D721Med (cell line): Measurements from ENCODE around the gene RAMP3.

ENCODE experiments used
- DNase-seq: peaks from one replicate; pipeline ENCODE4 v3.0.0; 2011; ENCODE audit warnings: low spot score; ENCODE audit not compliant: insufficient read length
- FAIRE-seq: peaks from 2 replicates; lab custom pipeline; 2011; peaks lifted over from hg19 to GRCh38; lab: Jason Lieb, UNC
- TF ChIP-seq, protein P1 (sequence below): IDR thresholded peaks from 2 replicates; pipeline ENCODE4 v1.5.1; 2012; ENCODE audit warnings: mild to moderate bottlenecking, control low read depth; ENCODE audit not compliant: insufficient read depth; ENCODE audit errors: missing control alignments

Gene RAMP3

DNA sequence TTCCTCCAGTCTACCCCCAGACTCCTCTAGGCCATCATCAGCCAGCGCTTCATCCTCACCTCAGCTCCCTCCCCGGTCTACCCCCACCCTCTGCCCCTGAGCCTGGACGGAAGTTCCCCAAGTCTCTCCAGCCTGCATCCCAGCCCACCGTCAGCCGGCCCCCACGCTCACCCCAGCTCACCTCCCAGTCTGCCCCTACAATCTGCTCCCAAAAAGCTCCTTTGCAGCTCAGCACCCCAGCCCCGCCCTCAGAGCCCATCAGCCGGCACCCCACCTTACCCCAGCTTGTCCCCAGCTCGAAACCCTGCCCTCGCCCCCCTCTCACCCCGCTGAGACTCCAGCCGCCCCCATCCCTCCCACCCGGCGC lies 322 bp upstream of the RAMP3 start:
- TF ChIP-seq, protein P1, sequence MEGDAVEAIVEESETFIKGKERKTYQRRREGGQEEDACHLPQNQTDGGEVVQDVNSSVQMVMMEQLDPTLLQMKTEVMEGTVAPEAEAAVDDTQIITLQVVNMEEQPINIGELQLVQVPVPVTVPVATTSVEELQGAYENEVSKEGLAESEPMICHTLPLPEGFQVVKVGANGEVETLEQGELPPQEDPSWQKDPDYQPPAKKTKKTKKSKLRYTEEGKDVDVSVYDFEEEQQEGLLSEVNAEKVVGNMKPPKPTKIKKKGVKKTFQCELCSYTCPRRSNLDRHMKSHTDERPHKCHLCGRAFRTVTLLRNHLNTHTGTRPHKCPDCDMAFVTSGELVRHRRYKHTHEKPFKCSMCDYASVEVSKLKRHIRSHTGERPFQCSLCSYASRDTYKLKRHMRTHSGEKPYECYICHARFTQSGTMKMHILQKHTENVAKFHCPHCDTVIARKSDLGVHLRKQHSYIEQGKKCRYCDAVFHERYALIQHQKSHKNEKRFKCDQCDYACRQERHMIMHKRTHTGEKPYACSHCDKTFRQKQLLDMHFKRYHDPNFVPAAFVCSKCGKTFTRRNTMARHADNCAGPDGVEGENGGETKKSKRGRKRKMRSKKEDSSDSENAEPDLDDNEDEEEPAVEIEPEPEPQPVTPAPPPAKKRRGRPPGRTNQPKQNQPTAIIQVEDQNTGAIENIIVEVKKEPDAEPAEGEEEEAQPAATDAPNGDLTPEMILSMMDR, result no peak
- FAIRE-seq, result no peak
- DNase-seq, result no peak

DNA sequence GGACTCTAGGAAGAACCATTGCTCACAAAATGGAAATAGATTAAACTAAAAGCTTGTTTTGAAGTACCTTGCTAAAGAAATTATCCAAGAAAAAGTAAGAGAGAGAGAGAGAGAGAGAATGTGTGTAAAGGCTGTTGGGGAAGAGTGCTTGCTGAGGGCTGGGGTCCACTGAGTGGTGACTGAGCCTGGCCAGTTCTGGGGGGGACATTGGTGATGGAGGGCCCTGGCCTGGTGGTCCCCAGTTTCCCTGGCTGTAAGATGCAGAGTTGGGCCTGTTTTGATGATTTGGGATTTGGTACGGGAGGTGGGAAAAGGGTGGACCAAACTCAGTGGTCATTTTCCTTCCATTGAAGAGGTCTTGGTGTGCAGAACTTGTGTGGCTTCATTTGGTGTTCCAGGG lies 880 bp downstream of the RAMP3 start:
- no peak for FAIRE-seq
- TF ChIP-seq, protein P1, result no peak

DNA sequence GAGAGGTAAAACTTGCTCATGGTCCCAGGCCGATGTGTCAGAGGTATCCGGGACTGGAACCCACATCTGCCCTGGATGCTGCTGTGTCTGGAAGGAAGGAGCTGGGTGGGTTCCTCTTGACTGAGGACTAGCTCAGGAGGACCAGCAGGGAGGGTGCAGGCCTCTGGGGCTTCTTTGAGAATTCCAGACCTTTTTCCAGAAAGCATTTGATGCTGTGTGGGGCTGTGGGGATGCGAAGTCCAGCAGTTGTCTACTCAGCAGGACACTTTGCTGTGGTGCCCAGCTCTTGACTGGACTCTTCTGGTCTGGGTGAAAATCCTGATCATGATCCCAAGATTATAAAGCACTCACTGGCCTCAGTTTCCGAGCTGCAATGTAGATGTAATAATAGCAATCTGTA lies 1.7 kb downstream of the RAMP3 start:
- no peak for FAIRE-seq
- no peak for DNase-seq
- TF ChIP-seq, protein P1, result no peak

More for the DNA sequence above, 880 bp downstream of the RAMP3 start:
- no peak for DNase-seq

DNA sequence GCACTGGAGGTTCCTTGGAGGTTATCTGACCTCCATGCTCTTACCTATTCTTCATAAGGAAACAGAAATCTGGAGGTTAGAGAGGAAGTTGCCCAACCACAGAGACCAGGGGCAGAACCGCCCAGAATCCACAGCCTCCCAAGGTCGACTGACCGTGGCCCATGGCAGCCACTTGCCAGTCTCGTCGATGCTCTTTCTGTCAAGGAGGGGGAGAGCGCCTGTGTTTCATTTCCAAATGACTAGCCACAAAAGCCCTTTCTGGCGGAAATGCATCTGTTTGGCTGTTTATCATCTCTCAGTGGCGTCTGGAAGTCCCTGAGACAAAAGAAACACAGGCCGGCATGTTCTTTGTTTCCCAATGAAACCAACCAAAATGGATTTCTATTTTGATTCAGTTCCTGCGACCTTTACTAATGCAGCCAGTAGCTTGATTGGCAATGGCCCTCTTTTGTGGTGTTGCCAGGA lies 2.9 kb downstream of the RAMP3 start:
- FAIRE-seq, result no peak
- no peak for DNase-seq
- TF ChIP-seq, protein P1, result no peak

DNA sequence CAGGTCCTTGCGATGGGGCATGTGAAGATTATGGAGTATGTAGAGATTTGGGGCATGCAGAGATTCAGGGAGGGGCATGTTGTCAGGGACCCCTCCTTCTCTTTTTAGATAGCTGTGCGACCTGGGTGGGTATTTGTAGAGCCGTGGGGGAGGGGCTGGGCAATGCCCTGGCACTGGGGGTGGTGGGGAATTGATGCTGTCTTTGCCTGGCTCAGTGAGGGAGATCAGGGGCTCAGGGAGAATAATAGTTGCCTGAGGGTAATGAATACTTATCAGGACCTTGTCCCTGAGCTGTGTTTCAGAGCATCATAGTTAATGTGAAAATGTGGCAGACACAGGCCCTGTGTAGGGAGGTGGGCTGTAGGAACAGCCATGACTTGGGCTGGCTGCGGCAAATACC lies 3.5 kb downstream of the RAMP3 start:
- DNase-seq (no peak), FAIRE-seq (no peak)
- TF ChIP-seq, protein P1, result no peak

DNA sequence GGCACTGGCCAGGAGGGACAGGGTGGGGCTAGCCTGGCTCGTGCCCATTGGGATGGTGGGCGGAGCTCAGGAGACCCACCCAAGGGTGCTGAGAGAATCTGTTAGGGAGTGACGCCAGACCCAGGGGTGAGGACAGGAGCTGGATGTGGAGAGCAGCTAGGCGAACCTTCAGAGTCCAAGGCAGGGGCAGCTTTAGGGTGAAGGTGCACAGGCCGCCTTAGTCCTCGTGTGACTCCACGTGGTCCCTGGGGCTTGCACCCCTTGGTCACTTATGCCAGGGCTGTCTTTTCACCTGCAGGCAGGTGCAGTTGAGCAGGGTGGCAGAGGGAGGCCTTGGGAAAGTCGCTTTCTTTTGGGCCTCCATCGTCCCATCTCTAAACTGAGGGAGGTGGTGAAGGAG lies 4.3 kb downstream of the RAMP3 start:
- FAIRE-seq, result no peak
- TF ChIP-seq, protein P1, result no peak
- DNase-seq, result no peak

DNA sequence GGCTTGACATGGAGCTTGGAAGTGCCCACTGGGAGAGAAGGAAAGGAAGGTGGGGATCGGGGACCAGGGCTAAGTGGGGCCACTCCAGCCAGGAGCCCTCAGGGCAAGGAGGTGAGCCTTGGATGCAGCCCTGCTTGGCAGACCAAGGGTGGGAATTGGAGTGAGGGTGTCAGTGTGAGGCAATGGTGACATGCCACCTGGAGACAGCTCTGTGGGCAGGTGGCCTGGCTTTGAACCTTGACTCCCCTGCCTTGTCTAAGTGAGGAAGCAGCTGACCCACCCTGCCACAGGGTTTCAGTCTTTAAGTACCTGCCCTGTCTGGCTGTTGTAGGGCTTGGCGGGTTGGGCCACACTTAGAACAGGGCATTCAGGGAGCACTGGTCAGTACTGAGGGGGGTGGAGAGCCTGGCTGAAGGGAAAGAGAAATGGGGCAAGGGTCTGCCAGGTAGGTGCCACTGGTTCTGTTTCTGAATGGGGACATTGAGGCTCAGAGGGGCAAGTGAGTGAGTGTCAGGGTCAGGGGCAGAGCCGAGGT lies 4.8 kb downstream of the RAMP3 start:
- TF ChIP-seq, protein P1, result no peak
- DNase-seq (no peak), FAIRE-seq (no peak)
